ENCODE measurements around the gene GOPC. TPM values are rescaled to one million over a fixed set of nuclear protein-coding genes. Genes with fewer than 3 reads are reported as not detected.

Gene GOPC
- total RNA-seq, 1 donor from 2014 or later = 32.8 TPM

DNA sequence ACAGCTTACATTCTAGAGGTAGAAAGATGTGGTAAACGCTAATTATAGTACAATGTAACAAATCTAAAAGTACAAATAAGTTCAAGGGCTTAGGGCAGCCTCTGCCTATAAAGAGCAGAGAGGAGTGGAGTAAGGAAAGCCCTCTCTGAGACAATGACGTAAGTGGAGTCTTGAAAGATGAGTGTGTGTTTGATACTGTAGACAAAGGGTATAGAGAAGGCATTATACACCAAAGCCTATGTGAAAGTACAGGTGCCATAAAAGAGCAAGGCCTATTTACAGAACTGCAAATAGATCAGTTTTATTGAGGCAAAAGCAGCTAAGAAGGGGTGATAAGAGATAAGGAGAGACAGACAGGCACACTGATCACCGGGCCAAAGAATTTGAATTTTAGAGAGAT lies 10.9 kb downstream of the GOPC start:
- DNase-seq (ENCODE audit: extremely low spot score, unreplicated experiment) = no peak
- Mint-ChIP-seq H3K27ac (no peak overlapping the region), H3K36me3 (peaks cover 35% of the 10 kb centered on the region), H3K4me1 (ENCODE audit: unreplicated experiment) (no peaks in the 10 kb centered on the region), H3K9me3 (no peaks in the 10 kb centered on the region), H3K4me3 (peak overlapping the region; percentile 13), H3K27me3 (no peaks in the 10 kb centered on the region)
- TF ChIP-seq CTCF (conservative IDR thresholded peaks at IDR 0.05) = no peak

- Mint-ChIP-seq H3K4me3 (no peak overlapping the region), H3K27me3 (no peaks in the 10 kb centered on the region), H3K4me1 (ENCODE audit: unreplicated experiment) (no peaks in the 10 kb centered on the region), H3K27ac (no peak overlapping the region), H3K9me3 (no peaks in the 10 kb centered on the region), H3K36me3 (peaks cover 28% of the 10 kb centered on the region)
- no peak for TF ChIP-seq CTCF (conservative IDR thresholded peaks at IDR 0.05)
- no peak for DNase-seq (ENCODE audit: extremely low spot score, unreplicated experiment)
Measured at GRCh38 chr6:117590447-117590846, 11.9 kb downstream of the GOPC start.

- H3K27me3 Mint-ChIP-seq = no peaks in the 10 kb centered on the region
- DNase-seq (ENCODE audit: extremely low spot score, unreplicated experiment) = no peak
- TF ChIP-seq CTCF (conservative IDR thresholded peaks at IDR 0.05) = no peak
- no peaks in the 10 kb centered on the region for H3K4me1 Mint-ChIP-seq (ENCODE audit: unreplicated experiment)
- no peak overlapping the region for H3K27ac Mint-ChIP-seq
- no peak overlapping the region for H3K4me3 Mint-ChIP-seq
- H3K9me3 Mint-ChIP-seq = no peaks in the 10 kb centered on the region
- peaks cover 27% of the 10 kb centered on the region for H3K36me3 Mint-ChIP-seq
Measured at GRCh38 chr6:117585647-117586046, 16.7 kb downstream of the GOPC start.

DNA sequence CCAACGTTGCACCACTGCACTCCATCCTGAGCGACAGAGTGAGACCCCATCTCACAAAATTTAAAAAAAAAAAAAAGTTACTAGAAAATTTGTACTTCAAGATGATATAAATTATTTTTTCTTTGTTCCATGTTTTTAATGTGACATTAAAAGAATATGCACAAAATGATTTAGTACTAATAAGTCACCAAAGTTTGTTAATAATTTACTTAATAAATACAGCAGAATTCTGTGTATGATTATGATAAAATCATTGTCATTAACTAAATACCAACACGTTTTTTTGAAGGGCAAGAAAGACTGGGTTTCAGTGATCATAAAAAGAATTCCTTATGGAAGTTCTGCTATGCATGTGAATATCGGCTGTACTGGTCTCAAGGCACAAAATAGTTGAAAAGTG lies 28.1 kb downstream of the GOPC start:
- Mint-ChIP-seq H3K4me3 (no peak overlapping the region), H3K27ac (no peak overlapping the region), H3K9me3 (no peaks in the 10 kb centered on the region), H3K36me3 (peaks cover 9% of the 10 kb centered on the region), H3K27me3 (no peaks in the 10 kb centered on the region), H3K4me1 (ENCODE audit: unreplicated experiment) (no peaks in the 10 kb centered on the region)
- TF ChIP-seq CTCF (conservative IDR thresholded peaks at IDR 0.05) = no peak
- DNase-seq (ENCODE audit: extremely low spot score, unreplicated experiment) = no peak

DNA sequence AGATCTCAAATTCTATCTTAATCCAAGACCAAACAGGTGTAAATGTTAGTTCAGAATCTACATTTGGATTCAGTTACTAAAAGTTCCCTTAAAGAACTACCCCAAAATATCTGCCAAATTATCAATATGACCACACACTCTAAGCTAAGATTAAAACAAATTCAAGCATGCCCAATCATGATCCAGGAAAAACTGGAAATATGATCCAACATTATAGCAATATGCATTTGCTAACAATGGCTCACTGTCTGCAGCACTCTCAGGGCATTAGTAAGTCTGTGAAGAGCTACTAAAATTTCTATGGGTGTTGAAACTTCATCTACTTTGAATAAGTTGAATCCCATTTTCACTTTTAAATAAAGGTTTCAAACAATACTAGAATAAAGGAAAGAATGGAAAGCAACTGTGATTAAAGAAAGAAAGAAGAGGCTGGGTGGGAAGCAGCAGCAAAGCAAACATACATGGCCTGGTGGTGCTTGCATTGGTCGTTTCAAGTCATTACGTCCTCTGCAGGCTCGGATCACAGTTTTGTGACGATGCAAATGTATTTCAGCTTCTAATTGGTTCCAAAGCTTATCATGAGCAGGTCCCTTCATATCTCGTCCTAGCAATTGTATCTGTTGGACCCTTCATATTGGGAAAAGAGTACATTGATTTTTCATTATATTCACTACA lies 29.2 kb downstream of the GOPC start:
- Mint-ChIP-seq H3K9me3 (no peaks in the 10 kb centered on the region), H3K27ac (no peak overlapping the region), H3K4me3 (no peak overlapping the region), H3K36me3 (peaks cover 16% of the 10 kb centered on the region), H3K4me1 (ENCODE audit: unreplicated experiment) (no peaks in the 10 kb centered on the region), H3K27me3 (no peaks in the 10 kb centered on the region)
- DNase-seq (ENCODE audit: extremely low spot score, unreplicated experiment) = no peak
- no peak for TF ChIP-seq CTCF (conservative IDR thresholded peaks at IDR 0.05)

Data from type B pancreatic cell (in vitro differentiated cells).